Measurements from ENCODE around the gene WDSUB1.

The WDSUB1 gene

DNA sequence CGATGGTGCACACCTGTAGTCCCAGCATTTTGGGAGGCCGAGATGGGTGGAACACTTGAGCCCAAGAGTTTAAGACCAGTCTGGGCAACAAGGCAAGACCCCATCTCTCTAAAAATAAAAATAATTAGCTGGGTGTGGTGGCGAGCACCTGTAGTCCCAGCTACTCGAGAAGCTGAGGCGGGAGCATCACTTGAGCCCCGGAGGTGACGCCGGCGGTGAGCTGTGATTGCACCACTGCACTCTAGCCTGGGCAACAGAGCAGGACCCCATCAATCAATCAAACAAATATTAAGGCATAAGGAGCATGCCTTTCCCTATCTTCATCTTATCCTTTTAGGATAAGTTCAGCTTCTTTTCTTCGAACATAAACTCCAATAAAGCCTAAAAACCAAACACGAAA is 1.1 kb downstream of the WDSUB1 start:
- no peak overlapping the region; the same call in 1 of the 2 replicates for H3K4me3 ChIP-seq (ENCODE audit: low read depth, low read length)
- no peak for TF ChIP-seq CTCF (IDR thresholded peaks at IDR 0.05; ENCODE audit: low read depth, low read length, missing control alignments)
- no peak for DNase-seq (ENCODE audit: low read depth)

- DNase-seq (ENCODE audit: low read depth), result no peak
- no peak overlapping the region for H3K4me3 ChIP-seq (ENCODE audit: low read depth, low read length)
- TF ChIP-seq CTCF (IDR thresholded peaks at IDR 0.05; ENCODE audit: low read depth, low read length, missing control alignments), result no peak
Measured at GRCh38 chr2:159283529-159283928, 3.0 kb downstream of the WDSUB1 start.

- no peak overlapping the region for H3K4me3 ChIP-seq (ENCODE audit: low read depth, low read length)
- TF ChIP-seq CTCF (IDR thresholded peaks at IDR 0.05; ENCODE audit: low read depth, low read length, missing control alignments), result no peak
- no peak for DNase-seq (ENCODE audit: low read depth)
Measured at GRCh38 chr2:159281002-159281401, 5.5 kb downstream of the WDSUB1 start.

GRCh38 chr2:159279700-159280099 is 6.8 kb downstream of the WDSUB1 start:
- TF ChIP-seq CTCF (IDR thresholded peaks at IDR 0.05; ENCODE audit: low read depth, low read length, missing control alignments), result no peak
- no peak for DNase-seq (ENCODE audit: low read depth)
- H3K4me3 ChIP-seq (ENCODE audit: low read depth, low read length), result no peak overlapping the region

DNA sequence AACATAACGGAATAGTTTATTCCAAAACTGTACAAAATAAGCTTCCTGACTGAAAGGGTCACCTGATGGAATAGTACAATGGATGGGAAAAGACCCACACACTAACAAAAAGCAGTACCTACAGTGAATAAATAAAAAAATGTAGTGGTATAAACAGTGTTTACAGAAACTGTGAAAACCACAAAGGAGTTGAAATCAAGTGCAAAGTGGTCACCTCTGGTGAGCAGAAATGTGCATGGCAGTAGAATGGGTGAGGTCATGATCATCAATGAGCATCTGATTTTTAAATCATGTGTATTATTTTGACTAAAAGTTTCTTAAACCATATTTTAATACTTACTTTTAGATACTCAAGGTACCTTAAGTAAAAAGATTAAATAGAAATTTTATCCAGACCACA is 11.4 kb downstream of the WDSUB1 start:
- no peak for DNase-seq (ENCODE audit: low read depth)
- H3K4me3 ChIP-seq (ENCODE audit: low read depth, low read length), result no peak overlapping the region
- no peak for TF ChIP-seq CTCF (IDR thresholded peaks at IDR 0.05; ENCODE audit: low read depth, low read length, missing control alignments)

GRCh38 chr2:159272156-159272555 is 14.3 kb downstream of the WDSUB1 start:
- no peak for TF ChIP-seq CTCF (IDR thresholded peaks at IDR 0.05; ENCODE audit: low read depth, low read length, missing control alignments)
- DNase-seq (ENCODE audit: low read depth), result no peak
- no peak overlapping the region for H3K4me3 ChIP-seq (ENCODE audit: low read depth, low read length)

- no peak for TF ChIP-seq CTCF (IDR thresholded peaks at IDR 0.05; ENCODE audit: low read depth, low read length, missing control alignments)
- no peak for DNase-seq (ENCODE audit: low read depth)
- H3K4me3 ChIP-seq (ENCODE audit: low read depth, low read length), result no peak overlapping the region
Measured at GRCh38 chr2:159270744-159271379, 15.6 kb downstream of the WDSUB1 start.
